Measurements from ENCODE around the gene LIPI. TPM values are rescaled to one million over a fixed set of nuclear protein-coding genes. Genes with fewer than 3 reads are reported as not detected.

The LIPI gene
- total RNA-seq, 1 experiment from 2014 or later = not detected

DNA sequence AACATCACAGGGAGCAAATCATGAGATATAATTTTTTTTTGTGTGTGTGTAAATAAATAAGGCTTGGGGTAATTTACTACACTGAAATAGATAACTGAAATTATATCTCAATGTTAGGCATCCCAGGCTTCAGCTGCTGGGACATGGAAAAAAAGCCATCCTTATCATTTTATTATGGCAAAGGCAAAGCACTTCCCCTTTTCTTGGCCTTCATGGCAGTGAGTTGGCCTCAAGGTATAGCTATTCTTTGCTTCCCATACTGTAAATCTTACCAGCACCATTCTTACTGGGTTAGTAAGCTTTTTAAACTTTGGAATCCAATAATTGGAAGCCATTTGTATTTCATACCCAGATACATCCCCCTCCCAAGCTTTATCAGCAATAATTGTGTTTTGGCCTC lies 34.2 kb upstream of the LIPI start:
- no peak for ATAC-seq
- H3K4me3 ChIP-seq (ENCODE audit: low read length) = no peak overlapping the region
- H3K27me3 ChIP-seq (ENCODE audit: low read length) = peaks cover 4% of the 10 kb centered on the region; the same call in 1 of the 2 replicates
- no peaks in the 10 kb centered on the region for H3K9me2 ChIP-seq (replicated peaks; ENCODE audit: low read length)
- no peak for DNase-seq
- POLR2A ChIA-PET (ENCODE audit: unreplicated experiment) = no interaction called here
- H3K4me2 ChIP-seq (ENCODE audit: low read length) = no peak overlapping the region
- no peaks in the 10 kb centered on the region for H3F3A ChIP-seq (ENCODE audit: low read length, unreplicated experiment)
- no peak overlapping the region for H3K9ac ChIP-seq (ENCODE audit: low read length)
- H3K4me1 ChIP-seq (ENCODE audit: insufficient read depth, low read length) = no peaks in the 10 kb centered on the region
- H4K20me1 ChIP-seq (ENCODE audit: low read length) = no peaks in the 10 kb centered on the region
- TF ChIP-seq, protein P1, sequence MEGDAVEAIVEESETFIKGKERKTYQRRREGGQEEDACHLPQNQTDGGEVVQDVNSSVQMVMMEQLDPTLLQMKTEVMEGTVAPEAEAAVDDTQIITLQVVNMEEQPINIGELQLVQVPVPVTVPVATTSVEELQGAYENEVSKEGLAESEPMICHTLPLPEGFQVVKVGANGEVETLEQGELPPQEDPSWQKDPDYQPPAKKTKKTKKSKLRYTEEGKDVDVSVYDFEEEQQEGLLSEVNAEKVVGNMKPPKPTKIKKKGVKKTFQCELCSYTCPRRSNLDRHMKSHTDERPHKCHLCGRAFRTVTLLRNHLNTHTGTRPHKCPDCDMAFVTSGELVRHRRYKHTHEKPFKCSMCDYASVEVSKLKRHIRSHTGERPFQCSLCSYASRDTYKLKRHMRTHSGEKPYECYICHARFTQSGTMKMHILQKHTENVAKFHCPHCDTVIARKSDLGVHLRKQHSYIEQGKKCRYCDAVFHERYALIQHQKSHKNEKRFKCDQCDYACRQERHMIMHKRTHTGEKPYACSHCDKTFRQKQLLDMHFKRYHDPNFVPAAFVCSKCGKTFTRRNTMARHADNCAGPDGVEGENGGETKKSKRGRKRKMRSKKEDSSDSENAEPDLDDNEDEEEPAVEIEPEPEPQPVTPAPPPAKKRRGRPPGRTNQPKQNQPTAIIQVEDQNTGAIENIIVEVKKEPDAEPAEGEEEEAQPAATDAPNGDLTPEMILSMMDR (conservative IDR thresholded peaks at IDR 0.05; ENCODE audit: low read depth, low read length) = no peak
- no peak for TF ChIP-seq EZH2 (IDR thresholded peaks at IDR 0.05; ENCODE audit: low read length, unreplicated experiment)
- TF ChIP-seq EZH2phosphoT487 (IDR thresholded peaks at IDR 0.05; ENCODE audit: borderline replicate concordance, low read length) = no peak
- H3K79me2 ChIP-seq (ENCODE audit: low read length) = no peaks in the 10 kb centered on the region
- intact Hi-C loops (cut with micrococcal nuclease) = no loop called here
- H3K36me3 ChIP-seq (ENCODE audit: low read depth, low read length) = no peaks in the 10 kb centered on the region
- H2AFZ ChIP-seq (ENCODE audit: low read length) = no peak overlapping the region
- no TSS peak for BruUV-seq (replicated peaks)
- no peak overlapping the region for H3K27ac ChIP-seq (ENCODE audit: low read length)
- CTCF ChIA-PET = no interaction called here
- 0 out of 2 replicates have a peak, but pooled peaks cover 4% of the 10 kb centered on the region for H3K9me3 ChIP-seq (ENCODE audit: low read length)

DNA sequence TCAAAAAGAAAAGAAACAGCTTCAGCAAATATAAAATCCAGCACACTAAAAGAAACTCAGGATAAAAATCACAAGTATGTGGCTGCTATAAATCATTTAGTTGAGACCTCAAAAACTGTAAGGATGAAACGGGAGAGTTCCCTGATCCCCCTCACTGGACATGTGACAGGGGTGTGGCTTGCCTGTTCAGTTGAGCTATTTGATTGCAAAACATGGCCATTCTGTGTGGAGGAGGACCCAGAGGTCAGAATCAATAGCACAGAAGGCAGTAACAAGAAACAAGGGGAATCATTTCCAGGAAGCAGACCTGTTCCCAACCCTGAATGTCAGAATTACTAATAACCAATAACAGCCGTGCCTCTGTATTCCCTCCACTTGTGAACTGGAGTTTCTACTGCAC lies 33.1 kb upstream of the LIPI start:
- Histone ChIP-seq H3K9me3 (ENCODE audit: low read length) (0 out of 2 replicates have a peak, but pooled peaks cover 4% of the 10 kb centered on the region), H3K27ac (ENCODE audit: low read length) (no peak overlapping the region), H3K79me2 (ENCODE audit: low read length) (no peaks in the 10 kb centered on the region), H3K36me3 (ENCODE audit: low read depth, low read length) (no peaks in the 10 kb centered on the region), H3K27me3 (ENCODE audit: low read length) (0 out of 2 replicates have a peak, but pooled peaks cover 6% of the 10 kb centered on the region), H2AFZ (ENCODE audit: low read length) (no peak overlapping the region), H3K9ac (ENCODE audit: low read length) (no peak overlapping the region), H3K4me3 (ENCODE audit: low read length) (no peak overlapping the region), H3F3A (ENCODE audit: low read length, unreplicated experiment) (no peaks in the 10 kb centered on the region), H4K20me1 (ENCODE audit: low read length) (no peaks in the 10 kb centered on the region), H3K9me2 (replicated peaks; ENCODE audit: low read length) (no peaks in the 10 kb centered on the region), H3K4me2 (ENCODE audit: low read length) (no peak overlapping the region), H3K4me1 (ENCODE audit: insufficient read depth, low read length) (no peaks in the 10 kb centered on the region)
- CTCF ChIA-PET = no interaction called here
- BruUV-seq (replicated peaks) = no TSS peak
- ATAC-seq (no peak), DNase-seq (no peak)
- TF ChIP-seq EZH2phosphoT487 (IDR thresholded peaks at IDR 0.05; ENCODE audit: borderline replicate concordance, low read length) (no peak), EZH2 (IDR thresholded peaks at IDR 0.05; ENCODE audit: low read length, unreplicated experiment) (no peak)
- TF ChIP-seq, protein P1 (conservative IDR thresholded peaks at IDR 0.05; ENCODE audit: low read depth, low read length) = no peak
- POLR2A ChIA-PET (ENCODE audit: unreplicated experiment) = no interaction called here
- intact Hi-C loops (cut with micrococcal nuclease) = no loop called here

DNA sequence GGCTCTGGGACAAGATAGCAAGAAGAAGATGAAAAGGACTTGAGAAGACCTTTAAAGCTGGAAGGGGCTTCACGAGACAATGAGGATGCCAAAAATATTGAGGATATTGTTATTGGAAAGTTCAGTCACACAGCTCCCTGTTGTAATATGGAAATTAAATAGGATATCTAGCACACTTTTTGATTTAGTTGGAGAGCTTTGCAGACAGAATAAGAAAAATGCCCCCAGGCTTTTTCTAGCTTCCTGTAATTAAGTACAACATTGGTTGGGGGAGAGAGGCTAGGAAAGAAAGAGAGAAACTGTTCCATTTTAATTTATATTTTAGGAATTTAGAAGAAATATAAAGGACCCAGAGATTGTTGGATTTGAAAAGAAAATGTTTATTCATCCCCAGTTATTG lies 32.7 kb upstream of the LIPI start:
- Histone ChIP-seq H4K20me1 (ENCODE audit: low read length) (no peaks in the 10 kb centered on the region), H3K79me2 (ENCODE audit: low read length) (no peaks in the 10 kb centered on the region), H3K4me3 (ENCODE audit: low read length) (no peak overlapping the region), H2AFZ (ENCODE audit: low read length) (no peak overlapping the region), H3K27me3 (ENCODE audit: low read length) (0 out of 2 replicates have a peak, but pooled peaks cover 3% of the 10 kb centered on the region), H3K36me3 (ENCODE audit: low read depth, low read length) (no peaks in the 10 kb centered on the region), H3F3A (ENCODE audit: low read length, unreplicated experiment) (no peaks in the 10 kb centered on the region), H3K27ac (ENCODE audit: low read length) (no peak overlapping the region), H3K9me2 (replicated peaks; ENCODE audit: low read length) (no peaks in the 10 kb centered on the region), H3K9me3 (ENCODE audit: low read length) (0 out of 2 replicates have a peak, but pooled peaks cover 4% of the 10 kb centered on the region), H3K9ac (ENCODE audit: low read length) (no peak overlapping the region), H3K4me1 (ENCODE audit: insufficient read depth, low read length) (no peaks in the 10 kb centered on the region), H3K4me2 (ENCODE audit: low read length) (no peak overlapping the region)
- DNase-seq (no peak), ATAC-seq (no peak)
- BruUV-seq (replicated peaks) = no TSS peak
- intact Hi-C loops (cut with micrococcal nuclease) = no loop called here
- ChIA-PET CTCF (no interaction called here), POLR2A (ENCODE audit: unreplicated experiment) (no interaction called here)
- TF ChIP-seq EZH2 (IDR thresholded peaks at IDR 0.05; ENCODE audit: low read length, unreplicated experiment) = no peak
- no peak for TF ChIP-seq EZH2phosphoT487 (IDR thresholded peaks at IDR 0.05; ENCODE audit: borderline replicate concordance, low read length)
- TF ChIP-seq, protein P1 (conservative IDR thresholded peaks at IDR 0.05; ENCODE audit: low read depth, low read length) = no peak
